NAMALWA (cell line): ENCODE measurements around the gene KRT83.

ENCODE experiments used
- DNase-seq: peaks from one replicate; pipeline ENCODE4 v3.0.0-alpha.2; 2015; ENCODE audit warnings: low spot score

Gene KRT83

GRCh38 chr12:52285851-52286530 lies 35.2 kb downstream of the KRT83 start:
- DNase-seq = no peak

- DNase-seq = no peak
Measured at GRCh38 chr12:52285172-52285745, 35.9 kb downstream of the KRT83 start.

GRCh38 chr12:52284562-52285171 lies 36.5 kb downstream of the KRT83 start:
- no peak for DNase-seq

GRCh38 chr12:52280796-52281560 lies 40.2 kb downstream of the KRT83 start:
- DNase-seq = no peak

GRCh38 chr12:52280319-52280795 lies 40.8 kb downstream of the KRT83 start:
- no peak for DNase-seq

- DNase-seq = no peak
Measured at GRCh38 chr12:52279422-52280318, 41.5 kb downstream of the KRT83 start.

- peak; percentile 66 for DNase-seq
Measured at GRCh38 chr12:52278575-52279421, 42.4 kb downstream of the KRT83 start.

- no peak for DNase-seq
Measured at GRCh38 chr12:52277486-52278245, 43.5 kb downstream of the KRT83 start.

GRCh38 chr12:52275686-52276085 lies 45.5 kb downstream of the KRT83 start:
- DNase-seq = no peak

GRCh38 chr12:52274521-52275120 lies 46.6 kb downstream of the KRT83 start, which contains the start of gene KRT86:
Gene KRT86, plus strand, starts transcription at chr12:52274645. Its CDS starts 27,272 bp downstream, at chr12:52301917.
- no peak for DNase-seq

- DNase-seq = no peak
Measured at GRCh38 chr12:52271158-52271557, 50.0 kb downstream of the KRT83 start.

- no peak for DNase-seq
Measured at GRCh38 chr12:52270541-52271070, 50.6 kb downstream of the KRT83 start.

GRCh38 chr12:52268212-52268611 lies 53.0 kb downstream of the KRT83 start:
- no peak for DNase-seq

GRCh38 chr12:52267699-52268098 lies 53.5 kb downstream of the KRT83 start:
- DNase-seq = no peak

GRCh38 chr12:52267266-52267665 lies 53.9 kb downstream of the KRT83 start:
- DNase-seq = no peak

- DNase-seq = no peak
Measured at GRCh38 chr12:52266514-52266913, 54.7 kb downstream of the KRT83 start.

- DNase-seq = peak; percentile 11
Measured at GRCh38 chr12:52264435-52264825, 56.8 kb downstream of the KRT83 start.
